ENCODE results near the gene NT5DC4.

NT5DC4 gene

GRCh38 chr2:112720785-112721184 lies at the start of gene NT5DC4:
NT5DC4 (plus strand) TSS chr2:112721020; CDS start chr2:112721080, 60 bp downstream.
- no peak for DNase-seq (ENCODE audit: low spot score)

- no peak for DNase-seq (ENCODE audit: low spot score)
These were observed 49.0 kb upstream of the NT5DC4 start for GRCh38 chr2:112671801-112672200.

- no peak for DNase-seq (ENCODE audit: low spot score)
These were observed 47.8 kb upstream of the NT5DC4 start for GRCh38 chr2:112673008-112673407.

- DNase-seq (ENCODE audit: low spot score): no peak
These were observed 46.6 kb upstream of the NT5DC4 start for GRCh38 chr2:112674229-112674628.

- no peak for DNase-seq (ENCODE audit: low spot score)
These were observed 41.3 kb upstream of the NT5DC4 start for GRCh38 chr2:112679484-112679883.

- no peak for DNase-seq (ENCODE audit: low spot score)
These were observed 40.1 kb upstream of the NT5DC4 start for GRCh38 chr2:112680666-112681101.

GRCh38 chr2:112682101-112682500 lies 38.7 kb upstream of the NT5DC4 start:
- DNase-seq (ENCODE audit: low spot score): no peak

- no peak for DNase-seq (ENCODE audit: low spot score)
These were observed 37.0 kb upstream of the NT5DC4 start for GRCh38 chr2:112683550-112684414.

GRCh38 chr2:112684415-112684775 lies 36.4 kb upstream of the NT5DC4 start:
- no peak for DNase-seq (ENCODE audit: low spot score)

- no peak for DNase-seq (ENCODE audit: low spot score)
These were observed 35.4 kb upstream of the NT5DC4 start for GRCh38 chr2:112685271-112685884.

GRCh38 chr2:112686348-112687217 lies 34.2 kb upstream of the NT5DC4 start:
- no peak for DNase-seq (ENCODE audit: low spot score)

GRCh38 chr2:112687522-112687921 lies 33.3 kb upstream of the NT5DC4 start:
- DNase-seq (ENCODE audit: low spot score): no peak

- DNase-seq (ENCODE audit: low spot score): no peak
These were observed 32.5 kb upstream of the NT5DC4 start for GRCh38 chr2:112688086-112688880.

- peak; percentile 57 for DNase-seq (ENCODE audit: low spot score)
These were observed 29.9 kb upstream of the NT5DC4 start for GRCh38 chr2:112690853-112691401.

- DNase-seq (ENCODE audit: low spot score): no peak
These were observed 28.9 kb upstream of the NT5DC4 start for GRCh38 chr2:112691881-112692281.

GRCh38 chr2:112692495-112692911 lies 28.3 kb upstream of the NT5DC4 start:
- DNase-seq (ENCODE audit: low spot score): no peak

- no peak for DNase-seq (ENCODE audit: low spot score)
These were observed 27.9 kb upstream of the NT5DC4 start for GRCh38 chr2:112692918-112693317.

- no peak for DNase-seq (ENCODE audit: low spot score)
These were observed 27.2 kb upstream of the NT5DC4 start for GRCh38 chr2:112693596-112693995.

GRCh38 chr2:112694182-112694581 lies 26.6 kb upstream of the NT5DC4 start:
- DNase-seq (ENCODE audit: low spot score): no peak

GRCh38 chr2:112698834-112699515 lies 21.8 kb upstream of the NT5DC4 start:
- DNase-seq (ENCODE audit: low spot score): no peak
